Measurements from ENCODE around the gene ZSWIM4.
"Not testable (repeated sequence)": the region's sequence is repeated elsewhere in the genome, so short reads cannot be mapped to it uniquely, and the experiment has no call there.

The ZSWIM4 gene

DNA sequence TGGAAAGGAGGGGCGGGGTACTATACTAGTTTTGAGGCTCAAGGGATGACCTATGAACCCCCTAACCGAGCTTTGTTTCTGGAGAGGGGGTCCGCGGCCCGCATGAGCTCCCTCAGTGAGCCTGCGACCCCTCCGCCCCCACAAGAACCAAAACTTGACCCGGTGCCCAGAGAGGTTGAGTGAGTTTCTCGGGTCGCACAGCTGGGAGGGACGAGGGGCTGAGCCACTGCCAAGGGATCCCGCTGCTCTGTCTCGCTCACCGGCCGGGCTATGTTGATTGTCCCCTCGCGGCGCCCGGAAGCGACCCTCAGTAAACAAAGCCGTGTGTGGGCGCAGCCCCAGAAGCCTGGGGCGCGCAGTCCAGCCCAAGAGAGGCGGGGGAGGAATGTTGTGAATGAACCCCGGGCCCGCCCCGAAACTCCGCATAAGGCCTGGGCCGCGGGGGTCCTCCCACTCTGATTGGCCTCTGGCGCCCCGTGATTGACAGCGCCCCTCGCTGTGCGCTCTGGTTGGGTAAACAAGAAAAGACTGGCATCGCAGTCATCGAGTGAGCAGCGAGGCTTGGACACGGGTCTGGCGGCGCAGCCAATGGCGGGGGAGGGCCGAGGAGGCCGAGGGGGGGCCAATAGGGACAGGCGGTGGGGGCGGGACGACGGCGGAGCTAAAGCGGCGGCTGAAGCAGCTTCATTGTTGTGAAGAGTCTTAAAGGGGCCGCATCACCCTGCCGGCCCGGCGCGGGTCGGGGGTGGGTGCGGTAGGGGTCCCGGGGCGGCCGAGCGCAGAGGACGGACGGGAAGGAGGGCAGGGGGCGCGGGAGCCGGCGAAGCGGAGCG lies at the start of gene ZSWIM4:
TSS of gene ZSWIM4 (plus strand) at position 687 of the 833 bp plus-strand sequence. CDS start 206 bp downstream, outside the sequence.
- DNase-seq (ENCODE audit: low read depth): peak; percentile 97

DNA sequence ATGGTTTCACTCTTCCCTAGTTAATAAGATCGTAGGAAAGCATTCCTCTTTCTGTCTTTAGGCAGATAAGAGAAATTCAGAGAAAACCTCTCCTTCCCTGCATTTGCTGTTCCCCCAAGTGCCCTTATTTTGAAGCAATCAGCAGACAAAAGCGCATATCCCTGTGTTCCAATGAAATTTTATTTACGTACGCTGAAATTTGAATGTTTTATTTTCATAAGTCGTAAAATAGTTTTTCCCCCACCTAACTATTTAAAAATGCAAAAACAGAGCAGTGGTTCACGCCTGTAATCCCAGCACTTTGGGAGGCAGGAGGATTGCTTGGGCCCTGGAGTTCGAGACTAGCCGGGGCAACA lies 48.2 kb upstream of the ZSWIM4 start:
- DNase-seq (ENCODE audit: low read depth): no peak

DNA sequence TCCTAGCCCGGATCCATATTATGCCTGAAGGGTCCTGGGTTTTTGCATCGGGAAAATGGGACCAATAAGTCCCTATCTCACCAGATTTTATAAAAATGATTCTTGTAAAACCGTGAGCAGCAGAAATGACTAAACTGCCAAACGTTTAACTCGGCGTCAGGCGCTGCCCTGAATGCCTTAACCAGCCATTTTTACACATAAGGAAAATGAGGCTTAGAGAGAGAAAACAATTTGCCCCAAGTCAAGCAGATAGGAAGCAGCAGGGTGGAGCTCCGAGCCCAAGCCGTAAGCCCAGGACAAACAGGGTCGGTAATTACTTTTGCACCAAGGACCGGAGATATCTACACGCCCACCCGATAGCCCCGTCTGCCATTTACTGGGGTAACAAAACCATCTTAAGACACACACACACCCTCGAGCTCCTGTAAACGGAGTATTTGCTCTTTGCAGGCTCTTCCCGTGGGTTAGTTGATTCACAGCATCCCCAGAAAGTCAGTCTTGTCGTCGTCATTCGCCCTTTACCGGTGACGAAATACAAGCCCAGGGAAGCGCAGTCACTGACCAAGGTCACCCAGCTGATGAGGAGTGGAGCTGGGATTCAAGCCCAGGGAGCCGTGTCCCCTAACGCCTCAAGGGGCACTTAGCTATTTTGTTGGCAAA lies 46.9 kb upstream of the ZSWIM4 start:
- DNase-seq (ENCODE audit: low read depth): no peak

DNA sequence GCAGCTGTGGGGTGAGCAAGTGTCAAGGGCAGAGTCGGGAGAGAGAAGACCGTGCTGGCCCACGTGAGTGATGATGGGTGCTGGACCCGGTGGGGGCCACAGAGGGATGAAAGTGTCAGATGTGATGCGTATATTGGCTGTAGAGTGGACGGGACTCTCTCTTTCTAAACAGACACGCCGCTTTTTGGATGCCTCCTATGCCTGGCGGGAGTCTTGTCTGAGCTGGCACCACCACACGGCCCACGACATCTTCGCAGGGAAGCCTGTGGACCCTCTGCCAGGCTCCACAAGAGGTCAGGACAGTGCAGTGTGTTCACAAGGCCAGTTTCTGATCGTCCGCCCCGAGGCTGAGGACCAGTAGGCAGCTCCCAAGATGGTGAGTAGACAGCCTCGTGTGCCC lies 43.8 kb upstream of the ZSWIM4 start:
- DNase-seq (ENCODE audit: low read depth): no peak

DNA sequence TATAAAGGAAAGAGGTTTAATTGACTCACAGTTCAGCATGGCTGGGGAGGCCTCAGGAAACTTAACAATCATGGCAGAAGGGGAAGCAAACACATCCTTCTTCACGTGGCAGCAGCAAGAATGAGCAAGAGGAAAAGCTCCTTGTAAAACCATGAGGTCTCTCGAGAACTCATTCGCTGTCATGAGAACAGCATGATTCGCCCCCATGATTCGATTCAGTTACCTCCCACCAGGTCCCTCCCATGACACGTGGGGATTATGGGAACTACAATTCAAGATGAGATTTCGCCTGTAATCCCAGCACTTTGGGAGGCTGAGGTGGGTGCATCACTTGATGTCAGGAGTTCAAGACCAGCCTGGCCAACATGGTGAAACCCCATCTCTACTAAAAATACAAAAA lies 41.6 kb upstream of the ZSWIM4 start:
- not testable (repeated sequence) for DNase-seq (ENCODE audit: low read depth)

DNA sequence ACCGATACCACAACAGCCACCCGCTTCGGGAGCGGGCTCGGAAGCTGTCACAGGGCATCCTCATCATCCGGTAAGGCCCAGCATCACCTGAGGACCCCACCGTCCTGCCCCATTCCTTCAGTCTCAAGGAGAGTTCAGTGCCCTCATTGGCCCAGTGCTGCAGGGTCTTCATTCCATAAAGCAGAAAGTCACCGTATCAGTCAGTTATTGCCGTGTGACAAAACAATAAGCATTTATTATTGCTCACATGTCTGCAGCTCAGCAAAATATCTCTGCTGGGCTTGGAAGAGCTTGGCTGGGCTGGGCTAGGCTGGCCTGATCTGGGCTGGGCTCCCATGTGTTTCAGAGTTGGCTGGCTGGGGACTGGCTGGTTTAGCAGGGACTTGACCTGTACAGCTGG lies 39.0 kb upstream of the ZSWIM4 start:
- DNase-seq (ENCODE audit: low read depth): no peak

GRCh38 chr19:13757805-13758772 lies 37.2 kb upstream of the ZSWIM4 start:
- DNase-seq (ENCODE audit: low read depth): no peak

- no peak for DNase-seq (ENCODE audit: low read depth)
Measured at GRCh38 chr19:13758795-13759194, 36.4 kb upstream of the ZSWIM4 start.

GRCh38 chr19:13761423-13761822 lies 33.8 kb upstream of the ZSWIM4 start:
- no peak for DNase-seq (ENCODE audit: low read depth)

GRCh38 chr19:13762635-13763235 lies 32.5 kb upstream of the ZSWIM4 start:
- DNase-seq (ENCODE audit: low read depth): no peak

DNA sequence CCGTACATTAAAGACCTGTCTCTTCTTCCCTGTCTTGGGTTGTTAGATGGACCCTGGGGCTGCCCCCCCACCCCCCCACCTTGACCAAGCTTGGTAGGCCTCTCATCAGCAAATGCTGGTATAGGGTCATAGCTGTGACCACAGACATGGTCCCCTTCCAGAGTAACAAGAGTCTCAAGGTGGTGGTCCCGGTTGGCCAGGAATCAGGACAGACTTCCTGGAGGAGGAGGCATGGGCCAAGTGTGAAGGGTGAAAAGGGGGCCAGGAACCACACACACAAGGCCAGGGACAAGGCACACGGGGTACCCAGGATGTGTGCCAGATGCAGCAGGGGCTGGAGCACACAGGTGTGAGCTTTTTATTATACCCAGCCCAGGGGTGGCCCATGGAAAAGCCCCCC lies 32.0 kb upstream of the ZSWIM4 start:
- no peak for DNase-seq (ENCODE audit: low read depth)

DNA sequence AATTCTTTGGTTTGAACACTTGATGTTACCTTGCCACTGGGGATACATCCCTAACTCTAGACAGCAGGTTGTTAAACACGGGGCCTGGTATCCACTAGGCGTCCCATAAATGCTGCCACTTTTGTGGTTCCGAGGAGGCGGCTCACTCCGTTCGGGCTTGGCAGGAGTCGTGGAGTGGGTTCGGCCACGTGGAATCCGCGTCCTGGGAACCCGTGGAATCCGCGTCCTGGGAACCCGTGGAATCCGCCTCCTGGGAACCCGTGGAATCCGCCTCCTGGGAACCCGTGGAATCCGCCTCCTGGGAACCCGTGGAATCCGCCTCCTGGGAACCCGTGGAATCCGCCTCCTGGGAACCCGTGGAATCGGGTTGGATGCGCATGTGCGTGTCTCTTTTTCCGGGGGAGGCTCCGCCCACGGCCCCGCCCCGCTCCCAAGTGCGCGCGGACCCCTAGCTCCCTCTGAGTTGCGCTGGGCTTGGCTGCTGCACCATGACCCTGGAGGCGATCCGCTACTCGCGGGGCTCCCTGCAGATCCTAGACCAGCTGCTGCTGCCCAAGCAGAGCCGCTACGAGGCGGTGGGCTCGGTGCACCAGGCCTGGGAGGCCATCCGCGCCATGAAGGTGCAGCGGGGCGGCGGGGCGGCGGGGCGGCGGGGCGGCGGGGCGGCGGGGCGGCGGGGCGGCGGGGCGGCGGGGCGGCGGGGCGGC lies 31.0 kb upstream of the ZSWIM4 start, which contains the start of gene MRI1:
TSS of gene MRI1 (plus strand) at position 422 of the 707 bp plus-strand sequence. CDS start at position 489, 67 bp downstream.
- no peak for DNase-seq (ENCODE audit: low read depth)

DNA sequence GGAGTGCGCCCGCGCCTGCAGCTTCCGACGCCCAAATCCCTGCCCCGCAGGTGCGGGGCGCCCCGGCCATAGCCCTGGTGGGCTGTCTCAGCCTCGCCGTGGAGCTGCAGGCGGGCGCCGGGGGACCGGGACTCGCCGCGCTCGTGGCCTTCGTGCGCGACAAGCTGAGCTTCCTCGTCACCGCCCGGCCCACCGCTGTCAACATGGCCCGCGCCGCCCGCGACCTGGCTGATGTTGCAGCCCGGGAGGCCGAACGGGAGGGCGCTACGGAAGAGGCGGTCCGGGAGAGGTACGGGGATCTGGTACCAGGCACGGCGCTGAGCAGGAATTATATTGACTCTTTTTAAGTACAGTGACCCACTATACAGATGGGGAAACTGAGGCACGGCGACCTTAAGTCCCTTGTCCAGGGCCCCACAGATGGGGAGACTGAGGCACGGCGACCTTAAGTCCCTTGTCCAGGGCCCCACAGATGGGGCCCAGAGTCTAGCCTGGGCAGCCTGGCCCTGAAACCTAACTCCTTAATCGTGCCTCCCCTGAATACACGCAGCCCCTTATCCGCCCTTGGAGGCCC lies 30.3 kb upstream of the ZSWIM4 start:
- no peak for DNase-seq (ENCODE audit: low read depth)

DNA sequence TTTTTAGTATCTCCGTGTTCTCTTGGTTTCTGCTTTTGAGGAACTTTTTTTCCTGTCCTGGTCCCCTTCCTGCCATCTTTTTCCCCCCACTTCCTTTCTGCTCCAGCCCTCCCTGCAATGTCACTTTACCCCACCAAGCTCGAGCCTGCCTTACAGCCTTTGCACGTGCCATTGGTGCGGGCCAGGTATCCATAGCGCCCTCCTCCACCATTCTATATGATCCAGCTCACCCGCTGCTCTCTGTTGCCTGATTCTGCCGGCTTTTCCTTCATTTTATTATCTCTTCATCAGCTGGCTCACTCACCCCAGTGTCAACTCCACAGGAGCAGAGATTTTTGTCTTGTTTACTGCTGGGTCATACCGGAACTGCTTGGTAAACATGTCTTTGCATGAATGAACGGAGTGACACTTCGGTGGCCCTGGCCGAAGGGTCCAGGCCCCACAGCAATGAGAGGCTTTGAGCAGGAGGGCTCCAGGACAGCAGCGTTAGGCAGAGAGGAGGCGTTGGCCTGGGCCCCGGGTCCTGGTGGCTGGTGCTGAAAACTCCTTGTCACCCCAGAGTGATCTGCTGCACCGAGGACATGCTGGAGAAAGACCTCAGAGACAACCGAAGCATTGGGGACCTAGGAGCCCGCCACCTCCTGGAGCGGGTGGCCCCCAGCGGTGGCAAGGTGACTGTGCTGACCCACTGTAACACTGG lies 29.7 kb upstream of the ZSWIM4 start:
- DNase-seq (ENCODE audit: low read depth): no peak

DNA sequence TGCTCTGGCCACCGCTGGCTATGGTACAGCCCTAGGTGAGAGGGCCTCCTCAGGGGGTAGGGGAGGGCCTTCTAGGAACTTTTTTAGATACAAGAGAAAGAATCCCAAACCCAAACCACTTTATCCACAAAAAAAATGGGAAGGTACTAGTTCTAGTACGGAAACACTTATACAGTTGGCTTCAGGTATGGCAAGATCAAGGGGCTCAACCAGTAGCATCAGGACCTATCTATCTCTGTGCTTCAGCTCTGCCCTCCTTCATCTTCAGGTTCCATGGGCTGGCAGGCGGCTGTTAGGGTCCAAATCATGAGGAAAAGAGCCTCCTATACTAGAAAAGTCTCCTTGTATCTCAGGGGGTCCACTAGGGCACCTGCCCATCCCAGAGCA lies 29.2 kb upstream of the ZSWIM4 start:
- no peak for DNase-seq (ENCODE audit: low read depth)

GRCh38 chr19:13768510-13768909 lies 26.7 kb upstream of the ZSWIM4 start:
- DNase-seq (ENCODE audit: low read depth): no peak

DNA sequence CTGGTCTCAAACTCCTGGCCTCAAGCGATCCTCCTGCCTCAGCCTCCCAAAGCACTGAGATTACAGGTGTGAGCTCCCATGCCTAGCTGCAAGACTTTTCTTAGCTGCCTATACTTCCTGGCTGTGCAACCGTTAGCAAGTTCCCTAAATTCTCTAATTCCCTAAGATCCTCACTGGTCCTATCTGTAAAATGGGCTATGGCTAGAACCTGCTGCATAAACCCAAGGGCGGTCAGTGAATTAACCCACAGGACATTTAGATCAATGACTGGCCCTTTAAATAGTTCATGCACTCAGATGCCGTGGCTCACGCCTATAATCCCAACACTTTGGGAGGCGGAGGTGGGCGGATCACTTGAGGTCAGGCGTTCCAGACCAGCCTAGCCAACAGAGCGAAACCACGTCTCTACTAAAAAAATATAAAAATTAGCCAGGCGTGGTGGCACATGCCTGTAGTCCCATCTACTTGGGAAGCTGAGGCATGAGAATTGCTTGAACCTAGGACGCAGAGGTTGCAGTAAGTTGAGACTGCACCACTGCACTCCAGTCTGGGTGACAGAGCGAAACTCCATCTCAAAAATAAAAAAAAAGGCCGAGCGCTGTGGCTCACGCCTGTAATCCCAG lies 25.1 kb upstream of the ZSWIM4 start:
- DNase-seq (ENCODE audit: low read depth): no peak

GRCh38 chr19:13774217-13775191 lies 20.7 kb upstream of the ZSWIM4 start, which contains the start of gene C19orf53:
Gene C19orf53, plus strand, starts transcription at chr19:13774456. Its CDS starts 22 bp downstream, at chr19:13774478.
- DNase-seq (ENCODE audit: low read depth): peak; percentile 76

All from fibroblast of the conjunctiva (primary cell).